SH-SY5Y (cell line): Measurements from ENCODE around the gene CLEC12A.

ENCODE experiments used
- GATA2 ChIP-seq: IDR thresholded peaks from 2 replicates; pipeline ENCODE4 v1.6.1; 2011; ENCODE audit warnings: mild to moderate bottlenecking, low read depth, low read length
- GATA3 ChIP-seq: IDR thresholded peaks from 2 replicates; pipeline ENCODE4 v1.6.1; 2011; ENCODE audit warnings: low read depth, mild to moderate bottlenecking, low read length, moderate library complexity

DNA sequence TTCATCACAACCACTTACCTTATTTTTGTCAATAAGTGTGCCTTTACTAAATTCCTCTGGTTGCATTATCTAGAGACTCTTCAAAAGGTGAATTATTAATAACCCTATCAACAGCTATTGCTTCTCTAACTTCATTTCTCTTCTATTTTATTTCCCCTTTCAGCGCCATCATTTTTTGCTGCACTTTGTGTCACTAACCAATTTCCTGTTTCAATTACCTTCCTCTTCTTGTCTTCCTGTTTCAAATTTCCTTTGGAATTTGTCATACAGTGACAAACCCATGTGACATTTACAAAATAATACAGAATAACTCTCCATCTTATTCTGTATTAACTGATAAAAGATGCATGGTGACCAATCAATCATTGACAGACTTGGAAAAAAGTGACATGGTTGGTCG lies 26.8 kb upstream of the CLEC12A start:
- TF ChIP-seq GATA2 = no peak
- TF ChIP-seq GATA3 = no peak
